Calu3 (cell line): Measurements from ENCODE around the gene C5. TPM values are rescaled to one million over a fixed set of nuclear protein-coding genes. Genes with fewer than 3 reads are reported as not detected.

Experiments
- BruUV-seq: library from RNA; stranded (reverse); fragments of 400-500 nt; replicated peaks from 2 replicates; lab custom pipeline; 2021; lab: Mats Ljungman, UMichigan
- CTCF ChIA-PET: fragments of 300-600 bp; sonication (Branson Sonifier 250); formaldehyde crosslinking; loops from one replicate; lab custom pipeline; 2022; ENCODE audit warnings: antibody characterized with exemption; lab: Charles Lee
- DNase-seq: peaks from one replicate; pipeline ENCODE4 v3.0.0; 2022
- H3K27ac Mint-ChIP-seq: one replicate; pipeline ENCODE4 v1.8.0; 2022; ENCODE audit warnings: mixed read lengths; ENCODE audit not compliant: unreplicated experiment
- H3K27me3 Mint-ChIP-seq: one replicate; pipeline ENCODE4 v1.8.0; 2022; ENCODE audit warnings: mixed read lengths; ENCODE audit not compliant: unreplicated experiment
- H3K36me3 Mint-ChIP-seq: one replicate; pipeline ENCODE4 v1.8.0; 2022; ENCODE audit warnings: mild to moderate bottlenecking, moderate library complexity, mixed read lengths; ENCODE audit not compliant: insufficient read depth, unreplicated experiment
- H3K4me1 Mint-ChIP-seq: one replicate; pipeline ENCODE4 v1.8.0; 2022; ENCODE audit warnings: mild to moderate bottlenecking, low read depth, mixed read lengths; ENCODE audit not compliant: unreplicated experiment
- H3K4me3 Mint-ChIP-seq: one replicate; pipeline ENCODE4 v1.8.0; 2022; ENCODE audit warnings: mild to moderate bottlenecking, low read depth, moderate library complexity, mixed read lengths; ENCODE audit not compliant: unreplicated experiment
- H3K9me3 Mint-ChIP-seq: one replicate; pipeline ENCODE4 v1.8.0; 2022; ENCODE audit warnings: low read depth, mixed read lengths; ENCODE audit not compliant: unreplicated experiment
- CTCF ChIP-seq: fragments of 200-600 bp; IDR thresholded peaks from one replicate; pipeline ENCODE4 v1.8.0; 2022; ENCODE audit warnings: antibody characterized with exemption; ENCODE audit not compliant: unreplicated experiment
- intact Hi-C: fragments of 100-400 bp; cut with micrococcal nuclease; formaldehyde crosslinking; loops from one replicate; pipeline ENCODE4 v1.10.0; 2022; ENCODE audit not compliant: unreplicated experiment
- total RNA-seq: library from RNA; stranded (reverse); gene quantifications from 2 replicates; pipeline ENCODE4 v1.2.3, GENCODE V29; 2022

The C5 gene
- total RNA-seq, 1 experiment from 2014 or later, result 12.3 TPM

GRCh38 chr9:120912958-120913646 lies 137.0 kb downstream of the C5 start:
- intact Hi-C loops, result no loop called here
- BruUV-seq, result no TSS peak
- TF ChIP-seq CTCF, result no peak
- CTCF ChIA-PET, result interaction anchor here (0.6 kb wide), 3 partner anchors 29 to 1863 kb away, joined by 3 to 4 read pairs (median 3); no protein-coding TSS in a partner anchor
- Mint-ChIP-seq H3K4me1 (no peaks in the 10 kb centered on the region), H3K9me3 (no peaks in the 10 kb centered on the region), H3K27ac (no peak overlapping the region), H3K4me3 (no peak overlapping the region), H3K27me3 (no peaks in the 10 kb centered on the region), H3K36me3 (no peaks in the 10 kb centered on the region)
- DNase-seq, result no peak

- Mint-ChIP-seq H3K27ac (no peak overlapping the region), H3K36me3 (no peaks in the 10 kb centered on the region), H3K4me1 (no peaks in the 10 kb centered on the region), H3K27me3 (no peaks in the 10 kb centered on the region), H3K4me3 (no peak overlapping the region), H3K9me3 (no peaks in the 10 kb centered on the region)
- TF ChIP-seq CTCF, result no peak
- CTCF ChIA-PET, result no interaction called here
- no TSS peak for BruUV-seq
- intact Hi-C loops, result no loop called here
- no peak for DNase-seq
These were observed 138.7 kb downstream of the C5 start for GRCh38 chr9:120911295-120911837.

GRCh38 chr9:120910643-120911042 lies 139.4 kb downstream of the C5 start:
- TF ChIP-seq CTCF, result no peak
- Mint-ChIP-seq H3K9me3 (no peaks in the 10 kb centered on the region), H3K36me3 (no peaks in the 10 kb centered on the region), H3K4me1 (no peaks in the 10 kb centered on the region), H3K27me3 (no peaks in the 10 kb centered on the region), H3K4me3 (no peak overlapping the region), H3K27ac (no peak overlapping the region)
- BruUV-seq, result no TSS peak
- CTCF ChIA-PET, result no interaction called here
- intact Hi-C loops, result no loop called here
- DNase-seq, result no peak

- CTCF ChIA-PET, result no interaction called here
- intact Hi-C loops, result no loop called here
- H3K4me1 Mint-ChIP-seq, result no peaks in the 10 kb centered on the region
- no peak overlapping the region for H3K27ac Mint-ChIP-seq
- H3K4me3 Mint-ChIP-seq, result no peak overlapping the region
- H3K9me3 Mint-ChIP-seq, result no peaks in the 10 kb centered on the region
- DNase-seq, result no peak
- TF ChIP-seq CTCF, result no peak
- no peaks in the 10 kb centered on the region for H3K36me3 Mint-ChIP-seq
- BruUV-seq, result no TSS peak
- H3K27me3 Mint-ChIP-seq, result no peaks in the 10 kb centered on the region
These were observed 140.2 kb downstream of the C5 start for GRCh38 chr9:120909904-120910303.
